ENCODE measurements around the gene CRMP1.

The CRMP1 gene

GRCh38 chr4:5919044-5919443, 26.2 kb upstream of the CRMP1 start:
- no peak for DNase-seq

DNA sequence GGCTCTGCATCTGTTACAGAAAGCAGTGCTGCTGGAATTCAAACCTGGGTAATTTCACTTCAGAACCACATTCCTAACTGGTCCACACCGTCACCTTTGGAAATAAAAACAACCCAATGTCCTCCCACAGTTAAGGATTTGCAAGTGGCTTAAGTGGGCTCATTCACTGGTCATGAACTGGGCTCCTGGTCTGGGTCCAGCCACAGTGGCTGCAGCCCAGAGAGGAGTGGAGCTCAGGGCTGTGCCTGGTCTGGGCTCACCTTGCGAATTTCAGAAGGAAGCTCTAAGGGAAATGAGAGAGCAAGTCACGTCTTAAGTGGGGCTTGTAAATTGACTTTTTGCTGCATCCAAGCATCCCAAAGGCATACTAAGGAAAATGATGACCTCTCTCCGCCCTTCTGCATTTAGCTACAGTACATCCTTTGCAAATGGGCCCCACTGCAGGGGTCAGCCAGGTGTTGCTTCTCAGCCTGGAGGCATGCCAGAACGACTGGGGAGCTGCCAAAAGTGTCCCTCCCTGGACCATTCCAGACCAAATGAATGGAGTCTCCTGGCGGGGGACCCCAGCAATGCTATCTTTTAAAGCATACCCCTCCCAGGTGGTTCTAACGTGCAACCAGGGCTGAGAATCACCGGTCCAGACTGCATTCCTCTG, 25.6 kb upstream of the CRMP1 start:
- peak; percentile 42 for DNase-seq

DNA sequence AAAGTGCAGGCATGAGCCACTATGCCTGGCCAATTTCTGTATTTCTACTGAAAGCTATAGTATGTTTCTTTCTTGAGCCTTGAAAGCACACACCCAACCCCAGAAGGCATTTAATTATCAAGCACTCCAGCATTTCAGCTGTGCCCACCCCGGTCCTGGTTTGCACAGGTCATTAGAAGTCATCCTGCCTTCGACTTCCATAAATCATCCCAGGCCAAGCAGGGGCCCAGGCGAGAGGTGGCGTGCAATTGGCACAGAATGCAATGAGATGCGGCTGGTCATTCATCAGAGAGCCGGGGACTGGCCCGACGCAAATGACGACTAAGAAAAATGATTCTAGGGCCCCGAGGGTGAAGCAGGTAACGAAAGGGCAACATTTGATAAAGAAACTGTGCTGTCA, 24.8 kb upstream of the CRMP1 start:
- DNase-seq, result no peak

- DNase-seq, result no peak
Observed at GRCh38 chr4:5916229-5916628, 23.3 kb upstream of the CRMP1 start.

GRCh38 chr4:5913454-5913853, 20.6 kb upstream of the CRMP1 start:
- DNase-seq, result no peak

DNA sequence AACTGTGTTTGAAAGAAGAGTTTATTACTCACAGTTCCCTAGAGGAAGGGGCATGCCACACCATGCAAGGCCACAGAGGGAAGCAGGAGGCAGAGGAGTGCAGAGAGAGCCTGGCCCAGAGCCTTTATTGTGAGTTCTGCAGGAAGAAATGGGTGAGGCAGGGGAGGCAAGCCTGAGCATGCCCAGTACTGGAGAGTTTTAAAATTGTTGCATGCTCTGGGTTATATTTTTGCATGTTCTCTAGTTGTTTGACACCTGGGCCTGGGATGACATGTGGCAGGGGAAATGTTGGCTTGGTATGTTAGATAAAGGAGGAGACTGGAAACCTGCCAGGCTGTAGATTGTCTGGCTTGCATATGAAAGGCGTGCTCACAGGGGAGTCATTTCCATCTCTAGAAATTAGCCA, 19.7 kb upstream of the CRMP1 start:
- no peak for DNase-seq

DNA sequence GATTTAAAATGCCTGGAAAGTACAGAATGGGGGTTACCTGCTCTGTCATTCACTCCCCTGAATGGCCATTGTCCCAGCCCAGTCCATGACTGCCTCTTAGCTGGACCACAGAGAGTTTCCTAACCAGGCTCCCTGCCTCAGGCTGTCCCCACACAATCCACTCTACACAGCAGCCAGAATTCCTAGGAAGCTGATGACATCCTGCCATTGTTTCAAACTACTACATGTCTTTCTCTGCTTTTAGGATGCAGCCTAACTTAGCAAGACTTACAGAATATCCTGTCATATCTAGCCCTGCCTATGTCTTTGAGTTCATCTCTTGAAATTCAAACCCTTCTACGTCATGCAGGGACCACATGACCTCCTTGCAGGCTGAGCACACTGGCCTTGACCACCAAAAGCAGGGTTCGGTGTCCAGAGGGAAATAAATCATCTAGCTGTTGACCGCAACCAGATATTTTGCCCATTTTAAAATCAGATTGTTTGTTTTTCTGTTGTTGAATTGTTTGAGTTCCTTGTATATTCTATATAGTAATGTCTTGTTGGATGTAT, 16.1 kb upstream of the CRMP1 start:
- DNase-seq, result no peak

- DNase-seq, result no peak
Observed at GRCh38 chr4:5906191-5906590, 13.3 kb upstream of the CRMP1 start.

- no peak for DNase-seq
Observed at GRCh38 chr4:5905714-5906113, 12.8 kb upstream of the CRMP1 start.

- no peak for DNase-seq
Observed at GRCh38 chr4:5900844-5901243, 8.0 kb upstream of the CRMP1 start.

DNA sequence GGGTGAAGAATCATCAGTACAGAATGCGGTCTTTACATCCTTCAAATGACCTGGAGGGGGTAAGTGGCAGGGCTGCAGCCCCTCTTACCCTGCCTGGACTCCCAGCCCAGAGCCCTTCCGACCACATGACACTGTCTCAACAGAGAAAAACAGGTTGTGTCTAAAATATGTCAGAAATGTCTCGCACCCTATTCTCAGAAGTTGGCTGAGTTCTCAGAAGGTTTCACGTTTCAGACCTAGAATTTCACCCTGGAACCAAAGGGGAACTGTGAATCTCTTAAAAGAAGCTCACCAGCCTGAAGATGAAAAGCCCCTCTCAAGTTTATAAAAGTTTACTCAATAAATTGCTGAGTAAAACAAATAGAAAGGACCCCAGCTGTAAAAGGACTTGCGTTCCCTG, 7.0 kb upstream of the CRMP1 start:
- no peak for DNase-seq

DNA sequence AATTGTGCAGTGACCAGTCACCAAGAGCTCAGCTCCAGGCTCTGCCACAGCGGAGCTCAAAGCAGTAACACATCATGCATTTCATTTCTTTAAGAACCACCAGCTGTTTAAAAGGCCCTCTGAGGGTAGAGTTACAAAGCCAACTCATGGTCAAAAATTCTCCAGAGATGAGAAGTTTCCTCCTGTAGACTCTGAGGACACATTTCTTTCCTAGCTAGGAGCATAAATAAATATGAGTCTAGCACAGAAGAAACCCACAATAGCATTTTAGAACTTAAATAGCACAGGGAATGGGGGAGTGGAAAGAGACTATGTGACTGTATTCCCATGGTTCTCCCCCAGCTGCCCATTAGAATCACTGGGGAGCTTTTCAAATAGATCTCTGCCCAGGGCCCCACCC, 6.5 kb upstream of the CRMP1 start:
- DNase-seq, result no peak

DNA sequence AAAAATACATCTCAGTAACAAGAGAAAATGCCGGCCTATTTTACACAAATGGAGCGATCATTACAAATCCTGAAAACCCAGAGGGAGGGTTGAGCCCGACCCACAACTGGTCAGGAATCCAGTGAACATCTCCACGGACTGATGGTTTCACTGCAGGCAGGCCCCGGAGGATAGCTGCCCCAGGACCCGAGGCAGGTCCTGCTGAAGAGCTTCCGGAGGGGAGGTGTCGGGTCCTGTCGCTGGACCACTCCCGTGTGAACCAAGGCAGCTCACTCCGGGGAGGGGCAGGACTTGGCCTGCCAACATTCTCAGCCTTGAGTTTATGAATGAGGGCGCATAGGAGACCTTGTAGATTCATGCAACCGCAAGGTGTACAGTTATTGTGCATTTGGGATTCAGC, 4.8 kb upstream of the CRMP1 start:
- DNase-seq, result no peak

- DNase-seq, result no peak
Observed at GRCh38 chr4:5895287-5895686, 2.4 kb upstream of the CRMP1 start.

DNA sequence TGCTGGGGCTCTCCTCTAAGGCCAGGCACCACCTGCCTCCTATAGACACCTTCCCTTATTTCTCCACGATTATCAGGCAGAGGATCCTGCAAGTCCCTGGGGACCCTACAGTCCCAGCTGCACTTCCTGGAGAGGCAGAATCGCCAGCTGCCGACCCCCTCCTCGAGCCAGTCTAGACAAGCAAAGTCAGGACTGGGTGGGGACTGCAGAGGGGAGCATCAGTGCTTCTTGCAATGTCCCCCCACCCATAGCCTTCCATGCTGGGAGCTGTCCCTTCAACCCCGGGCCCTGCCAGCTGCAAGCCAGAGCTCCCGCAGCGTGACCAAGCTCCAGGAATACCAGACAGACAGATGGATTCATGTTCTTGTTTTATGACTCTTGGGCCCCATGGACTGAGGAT, 1.4 kb upstream of the CRMP1 start:
- DNase-seq, result no peak

- DNase-seq, result no peak
Observed at GRCh38 chr4:5893591-5893990, 705 bp upstream of the CRMP1 start.

GRCh38 chr4:5892323-5893003, 423 bp downstream of the CRMP1 start:
- no peak for DNase-seq

DNA sequence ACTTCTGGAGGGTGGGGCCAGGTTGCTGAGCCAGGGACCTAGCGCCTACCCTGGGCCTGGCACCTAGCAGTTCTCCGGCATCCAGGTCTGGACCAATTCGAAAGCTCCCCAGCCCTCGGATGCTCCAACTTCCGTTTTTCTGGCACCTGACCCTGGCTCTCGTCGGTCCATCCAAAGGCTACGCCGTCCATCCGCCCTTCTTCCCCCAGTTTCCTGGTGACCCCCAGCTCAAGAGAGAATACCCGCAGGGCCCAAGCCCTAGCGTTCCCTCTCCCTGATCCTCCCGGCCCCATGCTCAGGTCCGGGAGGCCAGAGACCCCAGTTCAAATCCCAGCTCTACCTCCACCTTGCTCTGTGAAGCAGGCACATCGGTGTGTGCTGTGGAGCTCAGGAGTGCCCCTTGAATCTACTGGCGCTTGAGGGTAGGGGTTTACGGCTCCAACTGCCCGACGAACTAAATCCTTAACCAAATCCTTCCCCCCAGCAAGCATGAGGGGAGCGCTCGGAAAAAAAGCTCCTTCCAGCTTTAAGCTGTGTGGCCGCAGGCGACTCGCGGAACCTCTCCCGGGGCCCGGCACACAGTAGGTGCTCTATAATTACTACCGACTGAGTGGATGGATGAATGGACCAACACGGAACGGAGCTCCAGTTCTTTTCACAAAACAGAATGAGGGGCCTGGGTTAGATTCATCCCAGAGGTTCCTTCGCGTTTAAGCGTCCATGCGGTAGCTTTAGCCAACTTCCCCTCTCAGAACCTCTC, 1.1 kb downstream of the CRMP1 start:
- no peak for DNase-seq

- peak; percentile 58 for DNase-seq
Observed at GRCh38 chr4:5890063-5890727, 2.7 kb downstream of the CRMP1 start.

- no peak for DNase-seq
Observed at GRCh38 chr4:5889002-5889696, 3.7 kb downstream of the CRMP1 start.

DNA sequence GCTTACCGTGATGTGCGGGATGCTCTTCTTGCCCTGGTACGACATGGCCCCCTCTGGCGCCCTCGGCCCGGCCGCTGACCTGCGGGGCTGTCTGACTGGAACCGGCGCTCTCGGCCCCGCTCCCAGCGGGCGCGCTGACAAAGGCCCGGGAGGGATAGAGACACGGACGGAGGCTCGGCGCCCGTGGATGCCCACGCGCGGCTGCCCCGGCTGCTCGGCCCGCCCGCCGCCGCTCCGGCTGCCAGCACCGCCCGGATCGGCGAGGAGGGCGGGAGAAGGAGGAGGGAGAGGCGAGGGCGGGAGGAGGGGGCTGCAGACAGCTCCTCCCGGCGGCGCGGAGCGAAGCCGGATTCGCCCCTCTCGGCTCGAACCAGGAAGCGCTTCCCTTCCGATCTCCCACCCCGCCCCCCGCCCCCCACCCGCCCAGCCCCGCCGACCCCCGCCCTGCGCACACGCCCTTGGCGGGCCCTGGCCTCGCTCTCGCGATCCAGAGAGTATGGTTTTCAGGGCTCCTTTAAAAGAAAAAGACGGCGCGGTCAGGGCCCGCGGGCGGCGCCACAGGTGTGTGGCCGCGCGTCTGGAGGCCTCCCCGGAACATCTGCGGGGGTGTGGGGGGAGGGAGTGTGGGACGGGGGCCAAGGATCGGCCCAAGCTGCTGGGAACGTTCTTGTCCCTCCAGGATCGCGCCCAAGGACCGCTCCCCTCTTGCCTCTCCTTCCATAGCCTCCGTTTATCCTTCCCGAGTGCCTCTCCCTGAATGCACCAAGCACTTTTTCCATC, 4.5 kb downstream of the CRMP1 start:
- peak; percentile 67 for DNase-seq

Measured in right hindlimb (tissue), 1 donor.